Liver (tissue), 3 donors: ENCODE measurements around the gene RHOU.

ENCODE experiments used
- CTCF ChIP-seq: fragments of 150-350 bp; IDR thresholded peaks from 2 replicates; pipeline ENCODE4 v1.5.1; 2017; ENCODE audit warnings: improper control_type of control experiment, low read depth, low read length; ENCODE audit not compliant: missing input control
- RAD21 ChIP-seq, 2 donors: IDR thresholded peaks; 2 replicates each; pipeline ENCODE4 v1.6.1; 2016; ENCODE audit warnings: antibody characterized with exemption in 2 of 2, mild to moderate bottlenecking in 2 of 2
- donor health status: healthy.
- donor health status: healthy.

DNA sequence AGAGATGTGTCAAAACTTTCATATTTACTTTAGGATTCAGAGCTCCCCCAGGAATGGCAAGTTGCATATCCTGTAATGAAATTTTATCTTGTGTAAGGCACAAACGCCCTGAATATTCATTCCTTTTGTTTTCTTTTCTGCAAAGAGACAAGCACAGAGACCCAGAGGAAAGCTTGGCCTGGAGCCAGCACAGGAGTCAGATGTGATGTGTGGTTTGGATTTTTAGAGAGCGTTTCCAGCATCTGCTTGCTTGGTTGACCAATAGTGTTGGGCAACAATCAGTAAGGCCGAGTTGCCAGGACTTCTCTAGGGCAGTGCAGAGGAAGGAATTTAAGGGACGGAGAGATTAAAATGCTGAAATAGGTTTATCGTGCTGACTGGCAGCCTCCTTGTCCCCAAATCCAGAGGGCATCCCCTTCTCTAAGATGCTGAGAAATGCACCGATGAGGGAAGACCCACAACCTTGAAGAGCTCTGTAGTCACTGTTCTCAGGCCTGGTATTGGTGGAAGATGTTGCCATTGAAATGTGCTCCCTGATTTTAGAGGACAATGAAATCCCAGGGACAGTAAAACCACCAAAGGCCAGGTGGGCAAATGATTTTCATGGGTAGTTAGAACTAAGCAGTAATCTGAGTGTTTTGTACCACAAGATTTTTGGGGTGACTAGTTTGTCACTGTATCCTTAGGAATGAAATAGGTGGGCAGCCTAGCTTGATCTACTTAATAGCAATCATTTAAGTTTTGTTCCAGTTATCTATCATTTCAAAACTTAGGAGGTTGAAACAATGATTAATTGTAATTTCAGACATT is 37.9 kb upstream of the RHOU start:
- no peak for TF ChIP-seq CTCF
- TF ChIP-seq RAD21 (IDR thresholded peaks at IDR 0.05): peak; percentile 59 to 75
